IPS-18a (cell line): ENCODE results near the gene CFAP141.
"Not testable (repeated sequence)": the region's sequence is repeated elsewhere in the genome, so short reads cannot be mapped to it uniquely, and the experiment has no call there.

Source experiments
- H3K27ac ChIP-seq: one replicate; pipeline ENCODE4 v1.5.1; 2013; ENCODE audit warnings: low read length
- H3K27me3 ChIP-seq: one replicate; pipeline ENCODE4 v1.6.1; 2013; ENCODE audit warnings: mild to moderate bottlenecking, low read length; ENCODE audit not compliant: control insufficient read depth, insufficient read depth
- H3K36me3 ChIP-seq: one replicate; pipeline ENCODE4 v1.6.1; 2013; ENCODE audit warnings: low read depth, low read length; ENCODE audit not compliant: control insufficient read depth
- H3K4me1 ChIP-seq: one replicate; pipeline ENCODE4 v1.6.1; 2013; ENCODE audit warnings: low read depth, low read length; ENCODE audit not compliant: control insufficient read depth
- H3K4me3 ChIP-seq: one replicate; pipeline ENCODE4 v1.5.1; 2013; ENCODE audit warnings: low read length
- H3K9ac ChIP-seq: one replicate; pipeline ENCODE4 v1.6.1; 2013; ENCODE audit warnings: mild to moderate bottlenecking, low read length, moderate library complexity
- H3K9me3 ChIP-seq: one replicate; pipeline ENCODE4 v1.6.1; 2013; ENCODE audit warnings: low read depth, low read length; ENCODE audit not compliant: control insufficient read depth

CFAP141 gene

GRCh38 chr1:154206196-154206595, at the start of gene CFAP141:
Gene CFAP141, minus strand, starts transcription at chr1:154206333. Its CDS starts 26 bp downstream, at chr1:154206307.
- H3K27me3 ChIP-seq = no peaks in the 10 kb centered on the region
- H3K4me1 ChIP-seq = no peaks in the 10 kb centered on the region
- no peak within 1 kb of the TSS for H3K27ac ChIP-seq
- no peaks in the 10 kb centered on the region for H3K9me3 ChIP-seq
- peaks cover 34% of the 10 kb centered on the region for H3K36me3 ChIP-seq
- H3K9ac ChIP-seq = no peak within 1 kb of the TSS
- no peak within 1 kb of the TSS for H3K4me3 ChIP-seq

DNA sequence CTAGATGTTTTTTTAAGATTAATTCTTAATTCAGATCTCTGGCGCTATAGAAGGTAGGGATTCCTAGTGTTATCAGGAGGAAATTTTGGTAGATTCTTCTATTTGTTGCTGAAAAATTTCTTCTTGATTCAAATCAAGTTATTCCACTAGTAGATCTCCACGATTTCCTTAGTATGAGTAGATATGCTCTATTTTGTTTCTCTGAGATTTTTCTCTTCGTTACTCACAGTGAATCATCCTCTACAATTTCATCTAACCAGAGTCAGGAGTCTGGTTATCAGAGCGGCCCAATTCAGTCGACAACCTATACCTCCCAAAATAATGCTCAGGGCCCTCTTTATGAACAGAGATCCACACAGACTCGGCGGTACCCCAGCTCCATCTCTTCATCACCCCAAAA, 47.5 kb upstream of the CFAP141 start:
- H3K27ac ChIP-seq = no peak overlapping the region

DNA sequence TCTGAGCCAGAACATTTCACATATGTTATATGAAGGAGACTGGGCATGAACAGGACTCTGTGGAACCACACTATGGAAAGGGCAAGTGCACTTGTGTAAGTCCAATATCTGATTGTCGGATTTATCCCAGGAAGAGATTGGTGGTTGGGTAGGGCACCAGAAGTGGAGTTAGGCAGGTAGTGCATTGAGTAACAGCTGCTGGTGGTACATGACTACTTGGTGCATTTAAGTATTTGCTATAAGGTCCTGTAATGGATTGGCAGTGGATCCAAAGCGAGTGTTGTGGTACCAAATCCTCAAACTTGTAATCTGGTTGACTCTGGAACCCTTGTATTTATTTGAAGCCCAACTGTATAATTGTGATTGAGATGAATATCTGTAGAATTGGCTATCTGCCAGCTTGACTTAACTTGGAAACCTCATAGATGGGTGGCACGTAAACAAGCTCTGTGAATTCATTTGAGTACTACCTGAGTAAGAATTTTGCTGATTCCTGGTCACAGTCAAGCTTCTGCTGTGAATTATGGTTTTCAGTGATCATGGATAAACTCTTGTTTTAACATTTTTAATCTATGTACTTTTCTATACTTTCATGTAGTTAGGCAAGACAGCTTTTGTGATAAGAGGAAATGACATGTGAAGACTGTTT, 35.7 kb upstream of the CFAP141 start:
- Histone ChIP-seq H3K9me3 (no peaks in the 10 kb centered on the region), H3K4me1 (no peaks in the 10 kb centered on the region), H3K4me3 (no peak overlapping the region), H3K27ac (no peak overlapping the region), H3K9ac (no peak overlapping the region), H3K27me3 (no peaks in the 10 kb centered on the region), H3K36me3 (peaks cover 96% of the 10 kb centered on the region)

More for the DNA sequence above, 47.5 kb upstream of the CFAP141 start:
- Histone ChIP-seq H3K36me3 (peaks cover 96% of the 10 kb centered on the region), H3K9ac (no peak overlapping the region), H3K27me3 (no peaks in the 10 kb centered on the region), H3K4me1 (no peaks in the 10 kb centered on the region), H3K4me3 (no peak overlapping the region), H3K9me3 (no peaks in the 10 kb centered on the region)

- Histone ChIP-seq H3K27me3 (no peaks in the 10 kb centered on the region), H3K4me3 (no peak overlapping the region), H3K27ac (no peak overlapping the region), H3K4me1 (no peaks in the 10 kb centered on the region), H3K9ac (no peak overlapping the region), H3K36me3 (peaks cover 96% of the 10 kb centered on the region), H3K9me3 (no peaks in the 10 kb centered on the region)
These were observed 34.2 kb upstream of the CFAP141 start for GRCh38 chr1:154240294-154240833.

DNA sequence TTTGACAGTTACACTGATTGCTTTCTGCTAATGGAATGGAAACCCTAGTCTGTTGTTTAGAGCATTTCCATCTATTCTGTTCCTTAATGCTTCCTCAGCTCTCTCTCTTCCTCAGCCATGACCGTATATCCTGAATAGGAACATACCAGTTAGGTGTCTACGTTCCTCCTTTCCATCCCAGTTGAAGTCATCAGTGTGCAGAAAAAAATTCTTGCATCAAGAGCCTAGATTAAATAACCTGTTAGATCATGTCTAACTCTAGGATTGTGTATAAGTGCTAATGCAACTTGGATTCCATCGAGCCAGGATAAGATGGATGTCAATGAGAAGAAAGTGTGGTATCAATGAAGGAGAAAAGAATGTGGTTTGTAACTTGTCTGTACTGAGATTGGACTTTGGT, 33.4 kb upstream of the CFAP141 start:
- no peaks in the 10 kb centered on the region for H3K9me3 ChIP-seq
- no peak overlapping the region for H3K4me3 ChIP-seq
- no peaks in the 10 kb centered on the region for H3K27me3 ChIP-seq
- peaks cover 96% of the 10 kb centered on the region for H3K36me3 ChIP-seq
- no peaks in the 10 kb centered on the region for H3K4me1 ChIP-seq
- H3K9ac ChIP-seq = no peak overlapping the region
- H3K27ac ChIP-seq = no peak overlapping the region

- no peaks in the 10 kb centered on the region for H3K4me1 ChIP-seq
- peaks cover 89% of the 10 kb centered on the region for H3K36me3 ChIP-seq
- H3K4me3 ChIP-seq = no peak overlapping the region
- no peaks in the 10 kb centered on the region for H3K27me3 ChIP-seq
- no peaks in the 10 kb centered on the region for H3K9me3 ChIP-seq
- H3K9ac ChIP-seq = no peak overlapping the region
- no peak overlapping the region for H3K27ac ChIP-seq
These were observed 31.9 kb upstream of the CFAP141 start for GRCh38 chr1:154237880-154238506.

DNA sequence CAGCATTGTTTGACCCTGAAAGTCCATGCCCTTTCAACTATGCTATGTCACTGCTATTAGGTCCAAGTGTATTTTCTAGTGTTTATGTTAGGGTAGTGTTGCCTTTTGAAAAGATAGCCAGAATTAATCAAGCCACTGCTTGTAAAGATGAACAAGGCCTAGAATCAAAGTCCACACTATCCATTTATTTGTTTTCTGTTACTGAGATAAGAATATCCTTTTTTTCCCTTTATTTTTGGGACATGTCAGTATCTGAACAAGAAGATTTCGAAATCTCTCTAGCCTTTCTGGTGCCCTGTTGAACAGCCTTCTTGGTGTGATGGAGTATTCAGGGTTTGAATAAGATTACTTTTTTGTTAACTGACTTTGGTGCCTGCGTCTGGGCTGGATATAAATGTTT, 31.3 kb upstream of the CFAP141 start:
- H3K27me3 ChIP-seq = no peaks in the 10 kb centered on the region
- H3K27ac ChIP-seq = no peak overlapping the region
- no peak overlapping the region for H3K9ac ChIP-seq
- H3K9me3 ChIP-seq = no peaks in the 10 kb centered on the region
- no peaks in the 10 kb centered on the region for H3K4me1 ChIP-seq
- no peak overlapping the region for H3K4me3 ChIP-seq
- H3K36me3 ChIP-seq = peaks cover 87% of the 10 kb centered on the region

GRCh38 chr1:154236855-154237254, 30.7 kb upstream of the CFAP141 start:
- Histone ChIP-seq H3K4me3 (no peak overlapping the region), H3K27me3 (no peaks in the 10 kb centered on the region), H3K9ac (no peak overlapping the region)

GRCh38 chr1:154233127-154233526, 27.0 kb upstream of the CFAP141 start:
- not testable (repeated sequence) for H3K27me3 ChIP-seq, H3K9me3 ChIP-seq, H3K27ac ChIP-seq, H3K9ac ChIP-seq, H3K4me1 ChIP-seq, H3K4me3 ChIP-seq
- peaks cover 87% of the 10 kb centered on the region for H3K36me3 ChIP-seq

More at GRCh38 chr1:154236855-154237254, 30.7 kb upstream of the CFAP141 start:
- Histone ChIP-seq H3K4me1 (no peaks in the 10 kb centered on the region), H3K36me3 (peaks cover 85% of the 10 kb centered on the region), H3K9me3 (no peaks in the 10 kb centered on the region), H3K27ac (no peak overlapping the region)

GRCh38 chr1:154231112-154231511, 25.0 kb upstream of the CFAP141 start:
- H3K36me3 ChIP-seq = peaks cover 86% of the 10 kb centered on the region
- H3K27ac ChIP-seq, H3K27me3 ChIP-seq: not testable (repeated sequence)

DNA sequence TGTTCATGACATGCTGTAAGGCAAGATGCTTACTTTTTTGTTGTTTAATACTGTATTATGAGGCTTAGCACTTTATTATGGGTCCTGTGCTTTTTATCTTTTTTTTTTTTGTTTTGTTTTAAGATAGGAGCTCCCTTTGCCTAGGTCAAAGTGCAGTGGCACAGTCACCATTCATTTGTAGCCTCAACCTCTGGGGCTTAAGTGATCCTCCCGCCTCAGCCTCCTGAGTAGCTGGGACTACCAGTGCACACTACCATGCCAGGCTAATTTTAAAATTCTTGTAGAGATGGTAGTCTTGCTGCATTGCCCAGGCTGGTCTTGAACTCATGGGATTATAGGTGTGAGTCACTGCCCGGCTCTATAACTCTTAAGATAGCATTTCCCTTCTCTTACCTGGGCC, 19.2 kb upstream of the CFAP141 start:
- H3K36me3 ChIP-seq = peaks cover 60% of the 10 kb centered on the region
- H3K4me1 ChIP-seq = peaks cover 5% of the 10 kb centered on the region

More at GRCh38 chr1:154231112-154231511, 25.0 kb upstream of the CFAP141 start:
- not testable (repeated sequence) for H3K9ac ChIP-seq, H3K4me3 ChIP-seq, H3K4me1 ChIP-seq, H3K9me3 ChIP-seq

GRCh38 chr1:154223621-154224020, 17.5 kb upstream of the CFAP141 start:
- H3K27ac ChIP-seq = no peak overlapping the region
- peaks cover 12% of the 10 kb centered on the region for H3K4me1 ChIP-seq
- peak overlapping the region; percentile 88 for H3K9ac ChIP-seq
- H3K4me3 ChIP-seq = peak overlapping the region; percentile 82
- H3K27me3 ChIP-seq = no peaks in the 10 kb centered on the region
- peaks cover 50% of the 10 kb centered on the region for H3K36me3 ChIP-seq
- H3K9me3 ChIP-seq = no peaks in the 10 kb centered on the region

More for the DNA sequence above, 19.2 kb upstream of the CFAP141 start:
- no peak overlapping the region for H3K4me3 ChIP-seq
- no peaks in the 10 kb centered on the region for H3K9me3 ChIP-seq
- H3K27me3 ChIP-seq = no peaks in the 10 kb centered on the region
- H3K27ac ChIP-seq = no peak overlapping the region
- no peak overlapping the region for H3K9ac ChIP-seq
